Hepatocyte (in vitro differentiated cells): ENCODE measurements around the gene YIPF2. TPM values are rescaled to one million over a fixed set of nuclear protein-coding genes. Genes with fewer than 3 reads are reported as not detected.

ENCODE experiments used
- DNase-seq: peaks from one replicate; pipeline ENCODE4 v3.0.0-alpha.2; 2016; ENCODE audit warnings: low spot score
- H2AFZ ChIP-seq: fragments of 200-600 bp; sonication (generic); 2 replicates; pipeline ENCODE4 v1.6.0; 2016; ENCODE audit warnings: antibody characterized with exemption, mild to moderate bottlenecking
- H3K27ac ChIP-seq: fragments of 200-600 bp; sonication (generic); 2 replicates; pipeline ENCODE4 v1.5.1; 2016; ENCODE audit warnings: mild to moderate bottlenecking
- H3K27me3 ChIP-seq: fragments of 200-600 bp; sonication (generic); 2 replicates; pipeline ENCODE4 v1.6.1; 2016
- H3K36me3 ChIP-seq: fragments of 200-600 bp; sonication (generic); replicated peaks from 2 replicates; pipeline ENCODE4 v1.5.1; 2016; ENCODE audit warnings: low read depth; ENCODE audit not compliant: insufficient read depth
- H3K4me1 ChIP-seq: fragments of 200-600 bp; sonication (generic); 2 replicates; pipeline ENCODE4 v1.5.1; 2016; ENCODE audit warnings: mild to moderate bottlenecking, moderate library complexity; ENCODE audit not compliant: insufficient read depth
- H3K4me2 ChIP-seq: fragments of 200-600 bp; sonication (generic); 2 replicates; pipeline ENCODE4 v1.6.0; 2016
- H3K4me3 ChIP-seq: fragments of 200-600 bp; sonication (generic); 2 replicates; pipeline ENCODE4 v1.5.1; 2016; ENCODE audit warnings: mild to moderate bottlenecking
- H3K79me2 ChIP-seq: fragments of 200-600 bp; sonication (generic); 2 replicates; pipeline ENCODE4 v1.6.0; 2017; ENCODE audit warnings: mild to moderate bottlenecking
- H3K9me2 ChIP-seq: fragments of 200-600 bp; sonication (generic); replicated peaks from 2 replicates; pipeline ENCODE4 v1.6.0; 2017; ENCODE audit warnings: mild to moderate bottlenecking; ENCODE audit not compliant: insufficient read depth
- H3K9me3 ChIP-seq: fragments of 200-600 bp; sonication (generic); 2 replicates; pipeline ENCODE4 v1.5.1; 2016; ENCODE audit warnings: low read depth, mild to moderate bottlenecking
- H4K20me1 ChIP-seq: fragments of 200-600 bp; sonication (generic); 2 replicates; pipeline ENCODE4 v1.6.0; 2016; ENCODE audit warnings: mild to moderate bottlenecking; ENCODE audit not compliant: insufficient read depth, poor library complexity, severe bottlenecking
- CTCF ChIP-seq: fragments of 200-600 bp; sonication (generic); IDR thresholded peaks from 2 replicates; pipeline ENCODE4 v1.5.1; 2016; ENCODE audit warnings: antibody characterized with exemption, mild to moderate bottlenecking; ENCODE audit not compliant: poor library complexity
- EZH2 ChIP-seq: fragments of 200-600 bp; sonication (generic); IDR thresholded peaks from 2 replicates; pipeline ENCODE4 v1.6.1; 2016; ENCODE audit warnings: antibody characterized with exemption, mild to moderate bottlenecking, borderline replicate concordance
- EZH2phosphoT487 ChIP-seq: fragments of 200-600 bp; sonication (generic); IDR thresholded peaks from one replicate; pipeline ENCODE4 v1.6.1; 2018; ENCODE audit warnings: antibody characterized with exemption, mild to moderate bottlenecking, low read depth, moderate library complexity; ENCODE audit not compliant: unreplicated experiment, severe bottlenecking
- WGBS: methylation state at CpG from one replicate; pipeline ENCODE4 v1.1.6; 2016; ENCODE audit warnings: low lambda C conversion rate; ENCODE audit errors: missing lambda C conversion rate; 5-methylcytosine and 5-hydroxymethylcytosine counted together
- polyA plus RNA-seq: library from polyadenylated mRNA; unstranded; fragments of >200 nt; fragmentation: Nextera tagmentation; extraction: Ambion mirVana; gene quantifications from 2 replicates; pipeline ENCODE4 v1.2.1, GENCODE V29; 2016
- total RNA-seq: library from RNA; depleted of rRNA; stranded (reverse); fragments of >200 nt; gene quantifications from 2 replicates; pipeline ENCODE4 v1.2.3, GENCODE V29; 2014

YIPF2 gene
- total and polyA plus RNA-seq, 2 experiments from 2014 or later: 80.3 to 115 TPM

- no peak overlapping the region for H3K4me2 ChIP-seq
- no peak overlapping the region for H2AFZ ChIP-seq
- 95% methylated on average over 15 of the region's 16 CpGs for WGBS
- no peaks in the 10 kb centered on the region for H3K27me3 ChIP-seq
- no peaks in the 10 kb centered on the region for H3K36me3 ChIP-seq
- H4K20me1 ChIP-seq: no peaks in the 10 kb centered on the region
- H3K79me2 ChIP-seq: no peaks in the 10 kb centered on the region
- no peak for DNase-seq
- no peak for TF ChIP-seq EZH2phosphoT487
- no peak for TF ChIP-seq EZH2
- TF ChIP-seq CTCF: no peak
- no peak overlapping the region for H3K27ac ChIP-seq
- no peaks in the 10 kb centered on the region for H3K9me3 ChIP-seq
- no peaks in the 10 kb centered on the region for H3K4me1 ChIP-seq
- H3K4me3 ChIP-seq: no peak overlapping the region
- no peaks in the 10 kb centered on the region for H3K9me2 ChIP-seq
These were observed 7.7 kb downstream of the YIPF2 start for GRCh38 chr19:10920781-10921180.

- no peak overlapping the region for H3K27ac ChIP-seq
- H3K36me3 ChIP-seq: no peaks in the 10 kb centered on the region
- no peaks in the 10 kb centered on the region for H3K27me3 ChIP-seq
- no peaks in the 10 kb centered on the region for H4K20me1 ChIP-seq
- TF ChIP-seq EZH2phosphoT487 (no peak), EZH2 (no peak), CTCF (no peak)
- no peaks in the 10 kb centered on the region for H3K9me2 ChIP-seq
- H3K4me2 ChIP-seq: no peak overlapping the region
- no peak overlapping the region for H2AFZ ChIP-seq
- H3K79me2 ChIP-seq: no peaks in the 10 kb centered on the region
- 94% methylated on average over 10 of the region's 10 CpGs for WGBS
- no peaks in the 10 kb centered on the region for H3K9me3 ChIP-seq
- no peak for DNase-seq
- H3K4me3 ChIP-seq: no peak overlapping the region
- H3K4me1 ChIP-seq: no peaks in the 10 kb centered on the region
These were observed 8.2 kb downstream of the YIPF2 start for GRCh38 chr19:10920288-10920655.

GRCh38 chr19:10919352-10920287 is 8.8 kb downstream of the YIPF2 start:
- Histone ChIP-seq H3K9me2 (no peaks in the 10 kb centered on the region), H3K9me3 (no peaks in the 10 kb centered on the region), H3K27me3 (no peaks in the 10 kb centered on the region), H2AFZ (no peak overlapping the region), H4K20me1 (no peaks in the 10 kb centered on the region), H3K79me2 (no peaks in the 10 kb centered on the region), H3K4me2 (no peak overlapping the region), H3K36me3 (no peaks in the 10 kb centered on the region), H3K4me1 (no peaks in the 10 kb centered on the region), H3K27ac (no peak overlapping the region), H3K4me3 (no peak overlapping the region)
- TF ChIP-seq EZH2: no peak
- no peak for TF ChIP-seq CTCF
- no peak for TF ChIP-seq EZH2phosphoT487
- WGBS: 94% methylated on average over 26 of the region's 26 CpGs
- DNase-seq: no peak
